ENCODE results near the gene CPVL. TPM values are rescaled to one million over a fixed set of nuclear protein-coding genes. Genes with fewer than 3 reads are reported as not detected.

CPVL gene
- total RNA-seq, 1 donor from 2014 or later, result 23.2 TPM

DNA sequence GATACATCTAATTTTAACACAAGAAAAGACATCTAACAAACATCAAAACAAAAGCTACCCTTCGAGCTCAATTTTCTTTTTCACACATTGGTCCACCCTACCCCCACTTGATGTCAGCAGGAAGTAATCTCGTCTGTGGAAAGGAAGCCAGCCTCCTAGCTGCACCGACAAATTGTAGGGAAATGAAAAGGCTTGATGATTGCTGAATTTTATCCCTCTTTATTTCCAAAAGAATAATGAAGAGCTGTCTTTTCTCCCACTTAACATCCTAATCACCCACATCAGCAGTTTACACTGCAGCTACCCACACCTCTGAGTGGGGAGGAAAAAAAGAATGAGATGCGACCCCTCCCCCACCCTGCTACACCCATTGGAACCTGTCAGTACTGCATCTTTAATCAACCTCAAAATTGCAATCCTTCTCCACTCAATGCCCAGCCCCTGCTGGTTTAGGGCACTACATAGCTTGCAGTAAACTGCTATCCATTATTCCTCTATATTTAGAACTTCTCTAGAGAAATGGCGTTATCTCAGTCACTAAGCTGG lies 10.6 kb upstream of the CPVL start:
- DNase-seq (ENCODE audit: low read depth), result no peak

DNA sequence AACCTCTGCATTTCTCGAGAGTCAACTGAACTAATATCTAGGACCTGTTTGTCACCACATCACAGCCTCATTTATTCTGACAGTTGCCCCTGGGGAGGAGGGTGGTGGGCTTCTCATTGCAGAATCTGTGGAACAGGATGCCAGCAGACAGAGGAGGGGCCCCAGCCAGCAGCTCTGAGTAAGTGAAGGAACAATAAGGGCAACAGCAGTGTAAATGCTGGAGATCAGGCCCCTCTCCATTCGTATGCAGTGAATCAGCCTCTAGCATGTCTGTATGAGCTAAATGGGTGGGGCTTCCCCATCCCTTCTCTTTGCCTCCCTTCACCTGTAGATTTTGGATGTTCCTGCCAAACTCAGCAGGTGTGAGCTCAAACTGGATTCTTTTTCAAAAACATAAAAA lies 7.7 kb upstream of the CPVL start:
- DNase-seq (ENCODE audit: low read depth), result no peak

DNA sequence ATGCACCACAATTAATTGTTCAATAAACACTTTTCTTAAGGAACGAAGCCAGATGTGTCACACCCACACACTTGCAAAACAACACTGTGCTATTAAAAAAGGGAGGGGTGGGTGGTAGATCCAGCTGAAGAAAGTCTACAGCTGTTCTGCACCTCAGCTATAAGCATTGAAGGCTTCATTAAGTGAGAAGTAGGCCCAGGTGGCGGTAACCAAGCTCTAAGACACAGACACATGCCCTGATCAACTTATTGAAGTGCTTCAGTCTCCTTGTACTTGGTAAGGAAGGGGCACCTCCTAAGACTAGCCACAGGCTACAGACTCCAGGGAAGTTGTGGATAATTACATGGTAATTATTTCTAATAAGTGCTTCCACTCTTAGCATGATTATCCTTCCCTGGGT lies 4.5 kb upstream of the CPVL start:
- no peak for DNase-seq (ENCODE audit: low read depth)

DNA sequence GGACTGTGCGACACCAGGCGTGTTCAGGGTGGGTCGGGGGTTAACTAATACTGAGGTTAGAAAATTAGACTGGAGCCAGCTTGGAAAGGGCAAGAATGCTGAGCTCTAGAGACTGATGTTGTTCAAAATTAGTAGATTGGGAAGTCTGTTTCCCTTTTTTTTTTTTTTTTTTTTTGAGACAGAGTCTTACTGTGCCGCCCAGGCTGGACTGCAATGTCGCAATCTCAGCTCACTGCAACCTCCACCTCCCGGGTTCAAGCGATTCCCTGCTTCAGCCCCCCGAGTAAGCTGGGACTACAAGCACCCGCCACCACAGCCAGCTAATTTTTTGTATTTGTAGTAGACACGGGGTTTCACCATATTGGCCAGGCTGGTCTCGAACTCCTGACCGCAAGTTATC lies 2.7 kb upstream of the CPVL start:
- DNase-seq (ENCODE audit: low read depth), result no peak

DNA sequence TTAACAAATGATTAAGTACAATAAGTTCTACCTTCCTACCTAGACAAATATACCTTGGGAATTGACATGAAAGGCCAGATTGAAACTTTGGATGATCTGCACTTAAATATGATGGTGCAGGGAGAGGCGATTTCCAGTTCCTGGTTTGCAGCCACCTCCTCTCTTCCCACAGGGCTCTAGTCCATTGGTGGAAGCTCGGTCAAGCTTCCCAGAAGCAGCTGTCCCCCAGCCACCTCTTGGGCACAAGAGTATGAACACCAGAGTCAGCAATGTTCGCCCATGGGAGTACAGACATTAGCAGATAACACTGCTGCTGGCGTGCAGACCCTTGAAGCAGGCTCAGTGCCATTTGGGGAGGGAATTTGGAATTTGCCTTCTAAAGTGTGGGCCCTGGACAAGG lies 1.5 kb upstream of the CPVL start:
- no peak for DNase-seq (ENCODE audit: low read depth)

DNA sequence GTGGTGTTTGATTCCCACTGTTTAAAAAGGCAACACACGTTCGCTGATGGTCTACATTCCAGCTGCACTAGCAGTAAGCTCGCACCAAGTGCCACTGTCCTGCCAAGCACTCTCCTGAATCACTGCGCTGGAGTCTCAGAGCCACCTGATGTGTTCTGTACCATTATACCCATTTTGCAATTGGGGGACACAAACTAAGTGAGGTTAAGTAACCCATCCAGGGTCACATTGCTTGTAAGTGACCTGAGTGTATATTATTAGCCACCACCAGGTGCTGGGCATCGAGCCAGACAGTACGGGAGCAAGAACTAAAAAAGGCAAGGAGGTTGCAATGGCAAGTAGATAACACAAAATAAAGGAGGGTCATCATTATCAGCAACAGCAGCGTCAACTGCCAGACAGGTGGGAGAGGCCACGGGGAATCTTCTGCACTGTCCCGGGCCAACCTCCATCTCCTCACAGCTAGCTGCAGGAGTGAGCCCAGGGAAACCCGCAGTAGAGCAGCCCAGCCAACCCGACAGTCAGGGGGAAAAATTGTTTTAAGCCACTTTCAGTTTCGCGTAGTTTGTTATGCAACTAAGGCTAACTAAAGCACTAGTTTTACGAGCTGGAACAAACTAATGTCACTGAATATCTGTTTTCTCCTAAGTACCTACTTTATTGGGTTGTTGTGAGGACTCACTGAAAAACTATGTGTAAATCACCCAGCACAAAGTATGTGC lies 712 bp upstream of the CPVL start:
- DNase-seq (ENCODE audit: low read depth), result peak; percentile 96

DNA sequence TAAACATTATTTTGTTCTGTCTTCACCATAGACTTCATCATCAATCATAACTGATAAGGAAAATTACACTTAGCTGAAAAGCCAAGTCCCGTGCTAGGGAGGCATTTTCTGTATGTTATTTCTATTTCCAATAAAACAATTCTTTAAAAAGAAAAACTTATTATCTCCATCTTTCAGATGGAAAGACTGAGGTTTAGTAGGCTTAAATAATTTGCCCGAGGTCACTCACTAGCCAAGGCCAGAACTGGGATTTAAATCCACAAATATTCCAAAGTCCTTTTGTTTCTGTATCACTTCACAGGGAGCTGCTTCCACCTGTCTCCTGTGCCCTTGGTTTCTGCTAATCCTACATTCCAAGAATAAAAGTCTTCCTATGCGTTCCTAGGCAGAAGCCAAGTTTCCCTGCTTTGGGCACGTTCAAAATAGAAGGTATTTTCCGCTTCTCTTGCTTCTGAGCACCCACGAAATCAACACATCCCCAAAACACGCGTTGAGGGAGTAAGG lies 732 bp downstream of the CPVL start:
- no peak for DNase-seq (ENCODE audit: low read depth)

DNA sequence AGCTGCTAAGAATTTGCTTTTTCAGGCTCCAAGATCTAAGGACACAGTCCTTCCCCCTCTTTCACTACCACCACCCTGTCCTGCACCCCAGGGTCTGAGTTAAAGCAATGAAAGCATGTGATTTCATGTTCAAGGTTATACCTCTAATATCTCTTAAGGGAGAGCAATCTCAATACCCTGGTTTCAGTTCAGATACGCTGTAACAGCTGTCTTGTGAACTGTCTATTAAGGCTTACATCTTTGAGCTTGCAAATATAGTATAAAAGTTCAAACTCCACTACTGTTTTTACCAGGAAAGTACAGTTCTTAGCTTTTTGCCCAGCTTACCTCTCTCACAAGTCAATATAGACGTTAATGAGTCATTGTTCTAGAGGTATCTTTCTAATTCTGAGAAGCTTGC lies 2.6 kb downstream of the CPVL start:
- no peak for DNase-seq (ENCODE audit: low read depth)

DNA sequence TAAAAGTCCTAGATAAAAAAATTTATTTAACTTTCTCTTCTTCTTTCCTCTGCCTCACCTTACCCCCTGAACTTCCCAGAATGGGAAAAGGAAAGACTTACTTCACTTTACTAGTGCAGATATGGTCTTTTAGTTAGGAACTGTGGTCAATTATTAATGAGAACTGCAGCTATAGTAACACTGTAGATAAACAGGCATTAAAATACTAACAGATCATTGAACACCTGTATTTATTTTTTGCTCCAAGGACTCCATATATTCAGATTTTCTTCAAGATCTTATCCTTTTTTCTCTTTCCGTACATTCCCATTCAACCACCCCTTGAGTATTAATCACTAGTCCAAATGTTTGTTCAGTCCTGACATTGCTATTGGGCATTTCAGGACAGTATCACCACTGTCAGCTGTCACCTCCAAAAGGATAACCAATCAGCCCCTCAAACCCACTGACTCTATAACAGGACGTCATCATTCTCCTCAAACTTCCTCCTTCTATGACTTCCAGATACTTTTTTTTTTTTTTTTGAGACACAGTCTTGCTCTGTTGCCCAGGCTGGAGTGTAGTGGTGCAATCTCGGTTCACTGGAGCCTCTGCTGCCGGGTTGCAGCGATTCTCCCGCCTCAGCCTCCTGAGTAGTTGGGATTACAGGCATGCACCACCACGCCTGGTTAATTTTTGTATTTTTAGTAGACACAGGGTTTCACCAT lies 4.2 kb downstream of the CPVL start:
- peak; percentile 79 for DNase-seq (ENCODE audit: low read depth)

DNA sequence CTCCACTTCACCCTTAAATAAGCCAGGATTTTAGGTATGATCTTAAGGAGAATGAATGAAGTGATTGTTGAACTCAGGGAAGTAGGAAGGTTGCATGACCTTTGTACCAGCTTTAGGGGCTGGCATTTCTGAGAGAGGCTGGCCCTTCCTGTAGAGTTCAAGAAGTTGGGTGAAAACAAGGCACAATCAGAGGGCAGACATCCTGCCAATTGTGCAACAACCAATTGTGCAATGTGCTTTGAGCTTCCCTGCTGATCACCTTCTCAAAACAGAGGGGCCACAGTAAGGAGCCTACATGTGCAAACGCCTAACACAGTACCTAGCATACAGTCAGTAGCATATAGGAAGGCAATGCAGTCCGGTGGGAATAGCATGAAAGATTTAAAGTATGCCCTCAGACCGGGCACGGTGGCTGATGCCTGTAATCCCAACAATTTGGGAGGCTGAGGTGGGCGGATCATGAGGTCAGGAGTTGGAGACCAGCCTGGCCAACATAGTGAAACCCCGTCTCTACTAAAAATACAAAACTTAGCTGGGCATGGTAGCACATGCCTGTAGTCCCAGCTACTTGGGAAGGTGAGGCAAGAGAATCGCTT lies 5.4 kb downstream of the CPVL start:
- peak; percentile 81 for DNase-seq (ENCODE audit: low read depth)

DNA sequence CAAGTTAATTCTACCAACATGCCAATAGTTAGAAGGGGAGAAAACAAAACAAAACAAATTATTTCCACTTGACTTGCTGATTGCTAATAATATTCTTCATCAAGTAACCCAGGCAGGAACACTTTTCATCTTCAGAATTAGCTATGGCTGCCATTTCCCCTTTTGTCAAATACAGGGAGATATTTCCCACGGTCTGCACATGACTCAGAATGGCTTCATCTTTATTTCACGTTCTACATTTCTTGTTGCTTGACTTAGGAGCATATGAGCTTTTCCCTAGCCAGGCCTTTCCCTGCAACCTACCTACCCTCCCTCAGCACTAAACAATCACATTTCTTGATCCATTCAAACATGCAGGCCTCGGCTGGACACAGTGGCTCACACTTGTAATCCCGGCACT lies 6.5 kb downstream of the CPVL start:
- peak; percentile 67 for DNase-seq (ENCODE audit: low read depth)

DNA sequence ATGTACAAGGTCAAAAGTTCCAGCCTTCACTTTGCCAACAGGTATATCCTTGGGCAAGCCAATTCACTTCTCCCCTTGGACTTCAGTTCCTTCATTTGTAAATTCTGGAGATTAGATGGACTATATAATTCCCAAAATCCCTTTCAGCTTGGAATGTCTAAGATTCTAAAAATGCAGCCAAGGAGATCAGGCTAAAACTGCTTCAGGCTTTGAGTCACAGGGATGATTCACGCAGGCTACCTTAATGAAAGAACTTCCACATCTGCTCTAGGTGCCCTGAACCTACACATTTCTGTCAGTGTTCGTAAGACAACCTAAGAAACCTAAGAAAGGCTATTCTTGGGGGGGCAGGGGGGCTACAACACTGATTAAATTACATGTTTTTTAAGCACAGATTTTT lies 7.1 kb downstream of the CPVL start:
- peak; percentile 88 for DNase-seq (ENCODE audit: low read depth)

DNA sequence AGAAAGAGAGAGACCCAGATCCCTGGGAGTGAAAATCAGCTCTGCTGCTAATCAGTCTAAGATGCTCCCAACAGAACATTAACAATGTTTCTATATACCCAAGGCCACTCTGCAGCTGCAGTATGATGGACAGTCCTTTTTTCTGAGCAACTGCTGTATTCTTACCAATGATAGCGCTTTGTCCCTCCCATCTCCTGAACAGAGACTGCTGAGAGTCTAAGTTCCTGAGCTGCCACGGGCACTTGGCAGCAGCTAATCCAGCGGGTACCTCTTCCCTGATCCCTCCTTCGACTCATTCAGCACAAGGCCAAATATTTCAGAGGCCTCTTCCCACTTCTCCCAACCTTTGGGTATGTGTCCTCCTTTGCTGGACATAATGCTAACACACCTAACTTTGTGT lies 7.7 kb downstream of the CPVL start:
- no peak for DNase-seq (ENCODE audit: low read depth)

DNA sequence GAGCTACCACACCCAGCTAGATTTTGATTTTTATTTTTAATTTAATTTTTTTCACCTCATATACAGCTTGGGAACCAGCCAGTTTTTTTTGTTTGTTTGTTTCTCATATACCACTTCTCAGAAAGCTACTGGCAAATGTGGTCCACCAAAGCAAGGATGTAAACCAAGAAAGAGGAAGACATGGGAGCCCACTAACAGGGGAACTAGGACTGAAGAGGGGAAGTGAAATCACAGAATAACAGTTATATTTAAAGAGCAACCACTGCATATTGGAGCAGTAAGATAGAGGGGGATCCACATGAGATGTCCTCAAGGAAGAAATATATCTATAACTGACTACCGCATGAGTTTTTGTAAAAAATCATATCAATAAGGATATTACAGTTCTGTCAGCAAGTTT lies 10.5 kb downstream of the CPVL start:
- DNase-seq (ENCODE audit: low read depth), result no peak

DNA sequence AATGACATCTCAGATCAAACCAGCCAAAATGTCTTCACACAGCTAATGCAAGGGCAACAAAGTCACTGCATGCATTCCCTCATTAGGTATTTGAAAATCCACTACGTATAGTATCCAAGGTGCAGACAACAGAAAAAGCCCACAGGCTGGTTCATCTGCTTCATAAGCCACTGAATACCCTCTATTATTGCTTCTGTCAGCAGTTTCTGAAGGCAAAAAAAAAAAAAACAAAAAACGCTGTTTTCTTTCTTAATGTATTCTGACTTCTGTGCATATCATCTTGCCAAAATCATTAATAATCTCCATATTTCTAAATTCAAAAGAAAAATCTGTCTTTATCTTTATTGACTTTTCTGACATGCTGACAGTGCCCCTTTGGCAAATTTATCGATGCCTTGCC lies 13.4 kb downstream of the CPVL start:
- DNase-seq (ENCODE audit: low read depth), result no peak

DNA sequence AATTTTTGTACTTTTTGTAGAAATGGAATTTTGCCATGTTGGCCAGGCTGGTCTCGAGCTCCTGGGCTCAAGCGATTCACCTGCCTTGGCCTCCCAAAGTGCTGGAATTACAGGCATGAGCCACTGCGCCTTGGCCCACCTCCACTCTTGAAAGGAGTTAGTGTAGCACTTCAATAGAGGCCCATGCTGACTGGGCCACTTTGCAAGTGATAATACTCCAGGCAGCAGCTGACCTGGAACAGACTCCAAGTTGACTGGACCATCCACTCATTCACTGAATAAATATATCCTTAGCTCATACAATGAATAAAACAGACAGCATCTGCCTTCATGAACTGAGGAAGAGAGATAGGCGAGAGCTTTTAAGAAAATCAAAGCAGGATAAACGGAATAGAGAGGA lies 14.7 kb downstream of the CPVL start:
- no peak for DNase-seq (ENCODE audit: low read depth)

DNA sequence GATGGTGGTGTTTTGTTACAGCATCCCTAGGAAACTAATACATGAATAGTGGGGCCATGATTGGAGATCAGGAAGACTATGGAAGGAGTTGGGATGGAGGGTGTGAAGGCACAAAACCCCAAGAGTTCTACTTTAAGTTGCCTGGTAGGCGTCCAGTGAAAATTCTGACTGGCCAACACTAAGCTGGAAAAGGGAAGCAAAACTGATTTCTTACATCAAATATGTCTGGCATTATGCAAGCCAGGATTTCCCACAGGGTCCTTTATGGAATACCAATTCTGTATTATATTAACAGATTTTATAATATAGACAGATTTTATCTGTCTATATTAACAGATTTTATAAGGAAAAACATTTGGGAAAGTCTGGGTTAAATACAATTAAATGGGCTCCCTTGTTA lies 16.2 kb downstream of the CPVL start:
- DNase-seq (ENCODE audit: low read depth), result no peak

DNA sequence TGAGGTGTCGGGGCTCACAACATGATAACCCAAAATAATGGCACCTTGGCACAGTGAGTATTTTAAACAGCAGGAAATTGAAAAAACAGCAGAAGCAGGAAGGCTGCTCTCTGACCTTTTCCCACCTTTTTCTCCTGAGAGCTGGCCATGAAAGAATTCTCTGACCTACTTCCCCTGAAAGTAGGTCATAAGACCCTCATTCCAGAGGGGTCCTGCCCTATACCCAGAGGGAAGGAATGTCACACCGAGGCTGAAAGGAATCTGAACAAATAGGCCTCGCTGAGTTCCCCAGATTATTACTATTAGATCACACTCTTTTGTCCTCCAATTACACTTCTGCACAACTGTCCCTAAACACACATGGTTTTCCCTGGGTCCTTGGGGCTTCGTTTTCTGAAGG lies 18.8 kb downstream of the CPVL start:
- DNase-seq (ENCODE audit: low read depth), result peak; percentile 55

DNA sequence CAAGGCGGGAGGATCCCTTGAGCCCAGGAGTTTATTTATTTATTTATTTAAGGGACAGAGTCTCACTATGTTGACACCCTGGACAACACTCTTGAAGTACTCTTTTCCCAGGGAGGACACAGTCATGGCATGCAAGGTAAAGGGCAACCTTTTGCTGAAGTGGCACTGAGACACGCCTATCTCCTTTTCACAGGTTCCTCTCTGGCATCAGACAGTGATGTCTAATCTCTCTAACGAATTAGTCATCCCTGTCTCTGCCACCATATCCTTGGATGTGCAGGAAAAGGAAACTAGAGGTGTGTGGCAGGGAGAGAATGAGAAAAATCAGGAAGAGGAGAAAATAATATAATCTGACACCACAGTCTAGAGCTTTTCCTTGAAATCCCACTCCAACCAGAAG lies 19.5 kb downstream of the CPVL start:
- no peak for DNase-seq (ENCODE audit: low read depth)

DNA sequence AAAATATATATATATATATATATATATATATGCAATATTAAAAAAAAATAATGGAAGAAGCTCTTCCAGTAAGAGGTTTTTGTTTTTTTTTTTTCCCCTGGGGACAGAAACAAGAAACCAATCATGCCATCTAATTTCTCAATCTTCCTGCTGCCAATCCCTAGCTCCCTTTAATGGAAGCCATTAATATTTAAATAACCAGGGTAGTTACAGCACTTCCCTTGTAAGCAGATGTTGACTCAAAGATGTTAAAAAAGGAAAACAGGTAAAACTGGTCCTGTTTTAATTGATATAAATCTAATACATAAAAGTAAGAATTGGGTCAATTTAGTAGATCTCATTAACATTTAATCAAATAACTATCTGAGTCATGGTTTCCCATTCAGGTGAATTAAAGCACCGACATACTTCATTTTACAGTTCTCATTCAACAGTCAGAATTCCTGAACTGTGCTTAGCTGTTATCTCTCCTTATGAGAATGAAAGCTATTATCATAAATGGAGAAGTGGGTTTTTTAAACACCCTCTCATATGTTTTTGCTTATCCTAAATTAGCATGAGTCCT lies 22.6 kb downstream of the CPVL start:
- peak; percentile 65 for DNase-seq (ENCODE audit: low read depth)

DNA sequence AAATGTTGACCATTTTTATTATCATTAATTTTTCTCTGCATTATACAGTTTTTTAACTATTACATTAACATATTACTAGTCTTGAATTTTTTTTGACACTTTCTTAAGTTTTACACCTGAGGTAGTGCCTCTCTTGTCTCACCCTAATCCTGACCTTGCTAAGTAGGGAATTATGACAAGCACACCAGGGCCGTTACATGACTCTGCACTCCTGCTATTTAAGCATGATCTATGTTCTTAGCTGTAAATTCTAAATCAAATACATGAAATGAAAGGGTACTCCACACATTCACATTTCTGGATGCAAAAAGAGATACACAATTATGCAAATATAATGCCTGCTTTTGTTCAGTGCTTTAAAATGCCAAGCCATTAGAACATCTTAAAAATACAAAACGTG lies 23.6 kb downstream of the CPVL start:
- no peak for DNase-seq (ENCODE audit: low read depth)

DNA sequence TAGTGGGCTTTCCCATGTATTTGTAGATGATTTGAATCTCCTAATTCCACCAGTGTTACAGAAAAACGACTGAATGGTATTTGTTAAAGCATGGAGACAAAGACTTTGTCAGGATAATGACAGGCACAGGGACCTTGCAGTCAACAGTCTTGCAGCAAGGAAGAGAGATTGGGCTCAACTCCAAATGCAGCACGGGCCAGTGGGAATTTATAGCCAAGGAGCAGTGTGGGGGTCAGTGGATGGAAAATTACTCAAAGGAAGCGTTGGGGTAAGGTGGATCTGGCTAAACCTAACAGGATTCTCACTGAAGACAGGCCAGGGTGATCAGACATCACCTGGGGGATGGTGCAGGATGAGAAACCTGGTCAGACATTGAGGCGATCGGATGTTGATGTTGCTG lies 24.3 kb downstream of the CPVL start:
- DNase-seq (ENCODE audit: low read depth), result no peak

DNA sequence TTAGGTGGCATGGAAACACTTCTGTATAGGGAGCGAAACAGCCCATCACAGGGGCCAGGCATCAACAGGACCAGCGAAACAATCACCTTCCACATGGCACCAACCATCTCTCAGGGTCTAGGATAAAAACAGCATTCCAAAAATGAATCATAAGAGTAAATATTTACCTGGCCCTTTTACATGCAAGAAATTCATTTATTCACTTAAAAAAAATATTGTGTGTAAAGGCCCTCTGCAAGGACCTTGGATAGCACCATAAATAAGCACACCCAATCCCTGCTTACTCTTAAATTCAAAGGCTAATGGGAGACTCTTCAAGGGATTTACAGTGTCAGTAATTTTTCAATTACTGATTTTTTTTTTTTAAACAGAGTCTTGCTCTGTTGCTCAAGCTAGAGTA lies 25.4 kb downstream of the CPVL start:
- DNase-seq (ENCODE audit: low read depth), result no peak
